ENCODE results near the gene NPEPPS. TPM values are rescaled to one million over a fixed set of nuclear protein-coding genes. Genes with fewer than 3 reads are reported as not detected.

NPEPPS gene
- polyA plus RNA-seq, 12 donors, result 120 to 210 (median 135) TPM; not detected in 1

DNA sequence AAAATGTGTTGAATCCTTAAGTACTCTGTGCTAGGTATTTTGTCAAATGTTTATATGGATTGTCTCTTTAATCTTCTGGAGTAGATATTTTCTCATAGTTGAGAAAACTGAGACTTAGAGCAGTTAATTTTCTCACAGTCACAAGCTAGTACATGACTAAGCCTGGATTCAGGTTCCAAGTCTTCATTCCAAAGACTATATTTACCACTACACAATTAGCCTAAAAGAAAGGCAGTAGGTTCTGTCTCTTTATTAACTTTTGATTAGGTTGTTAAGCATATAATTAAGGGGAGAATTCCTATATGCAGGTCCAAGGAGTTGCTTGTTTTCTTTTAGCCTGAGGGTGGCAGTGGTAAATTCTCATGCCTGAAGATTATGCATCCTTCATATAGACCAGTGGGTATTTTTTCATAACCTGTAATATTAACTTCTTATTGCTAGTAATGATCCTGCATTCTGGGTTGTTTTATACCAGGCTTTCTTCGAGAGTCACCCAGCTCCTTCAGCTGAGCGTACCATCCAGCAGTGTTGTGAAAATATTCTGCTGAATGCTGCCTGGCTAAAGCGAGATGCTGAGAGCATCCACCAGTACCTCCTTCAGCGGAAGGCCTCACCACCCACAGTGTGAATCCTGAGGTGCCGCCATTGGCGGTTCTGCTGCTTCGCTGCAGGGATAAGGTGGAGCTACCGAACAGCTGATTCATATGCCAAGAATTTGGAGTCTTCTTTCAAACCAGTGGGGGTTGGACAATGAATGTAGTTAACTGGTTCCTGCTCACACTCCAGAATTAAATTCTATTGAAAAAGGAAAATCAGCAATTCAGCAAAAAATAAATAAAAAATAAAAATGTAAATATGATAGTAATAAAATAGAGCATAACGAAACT is 90.6 kb downstream of the NPEPPS start:
- no peak for DNase-seq

- no peak for DNase-seq
Measured at GRCh38 chr17:47622180-47622549, 91.3 kb downstream of the NPEPPS start.

- no peak for DNase-seq
Measured at GRCh38 chr17:47624727-47625068, 93.8 kb downstream of the NPEPPS start.

DNA sequence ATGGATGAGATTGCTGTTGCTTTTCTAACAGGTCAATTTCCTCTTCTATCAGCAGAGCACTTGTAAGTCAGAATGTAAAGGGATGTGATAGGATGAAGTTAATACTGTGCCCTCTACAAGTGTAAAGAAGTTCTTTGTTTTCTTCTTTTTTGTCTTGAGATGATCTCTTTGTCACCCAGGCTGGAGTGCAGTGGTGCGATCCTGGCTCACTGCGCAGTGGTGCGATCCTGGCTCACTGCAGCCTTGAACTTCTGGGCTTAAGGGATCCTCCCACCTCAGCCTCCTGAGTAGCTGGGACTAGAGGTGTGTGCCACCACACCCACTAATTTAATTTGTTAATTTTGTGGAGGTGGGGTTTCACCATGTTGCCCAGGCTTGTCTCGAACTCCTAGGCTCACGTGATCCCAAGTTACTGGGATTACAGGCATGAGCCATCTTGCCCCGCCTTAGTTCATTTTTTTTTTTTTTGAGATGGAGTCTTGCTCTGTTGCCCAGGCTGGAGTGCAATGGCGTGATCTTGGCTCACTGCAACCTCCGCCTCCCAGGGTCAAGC is 97.2 kb downstream of the NPEPPS start:
- no peak for DNase-seq

DNA sequence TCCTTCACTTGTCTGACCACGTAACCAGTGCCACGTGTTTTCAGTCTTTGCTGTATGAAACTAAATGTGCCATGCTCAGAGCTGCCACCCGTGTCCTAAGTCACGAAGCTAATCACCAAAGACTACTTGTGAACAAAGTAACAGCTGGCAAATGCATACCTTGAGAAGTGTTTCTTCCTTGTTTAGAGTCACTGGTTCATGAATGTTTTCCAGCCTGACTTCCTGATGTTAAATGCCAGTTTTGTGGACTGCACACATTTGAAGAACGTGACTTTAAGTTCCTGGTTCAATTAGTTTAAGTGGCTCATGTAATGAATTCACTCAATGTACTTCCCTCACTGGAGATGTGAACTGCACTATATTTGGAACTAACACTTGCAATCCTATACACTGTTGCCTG is 98.9 kb downstream of the NPEPPS start:
- DNase-seq, result no peak

DNA sequence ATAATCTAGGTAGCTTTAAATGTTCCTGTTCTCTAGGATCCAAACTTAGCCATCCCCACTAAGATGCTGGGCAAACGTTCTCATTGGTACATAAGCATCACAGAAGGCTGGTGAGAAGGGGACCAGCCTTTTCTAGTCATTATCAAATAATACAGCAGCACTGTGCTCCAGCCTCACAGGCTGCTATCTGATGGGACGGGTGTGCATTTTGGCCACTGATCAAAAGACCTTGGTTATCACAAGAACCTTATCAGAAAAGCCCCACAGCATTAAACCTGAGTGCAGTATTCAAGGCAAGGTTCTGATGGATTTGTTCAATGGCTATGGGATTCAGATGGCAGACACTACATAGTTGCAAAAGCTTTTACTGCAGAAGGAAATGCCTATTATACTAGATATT is 99.7 kb downstream of the NPEPPS start:
- DNase-seq, result no peak

- no peak for DNase-seq
Measured at GRCh38 chr17:47632991-47633390, 102.1 kb downstream of the NPEPPS start.

- DNase-seq, result no peak
Measured at GRCh38 chr17:47633996-47634395, 103.1 kb downstream of the NPEPPS start.

- no peak for DNase-seq
Measured at GRCh38 chr17:47634870-47635269, 104.0 kb downstream of the NPEPPS start.

DNA sequence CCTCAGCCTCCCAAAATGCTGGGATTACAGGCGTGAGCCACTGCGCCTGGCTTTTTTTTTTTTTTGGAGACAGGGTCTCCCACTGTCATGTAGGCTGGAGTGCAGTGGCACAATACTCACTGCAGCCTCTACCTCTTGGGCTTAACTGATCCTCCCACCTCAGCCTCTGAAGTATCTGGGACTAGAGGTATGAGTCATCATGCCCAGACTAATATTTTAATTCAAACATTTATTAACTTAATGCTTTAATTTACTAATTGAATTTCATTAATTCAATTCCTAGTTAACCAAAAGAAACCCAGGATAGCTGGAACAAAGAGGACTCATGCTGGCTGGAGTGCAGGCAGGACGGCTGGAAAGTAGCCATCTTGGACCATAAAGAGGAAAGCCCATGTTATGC is 104.8 kb downstream of the NPEPPS start:
- DNase-seq, result no peak

DNA sequence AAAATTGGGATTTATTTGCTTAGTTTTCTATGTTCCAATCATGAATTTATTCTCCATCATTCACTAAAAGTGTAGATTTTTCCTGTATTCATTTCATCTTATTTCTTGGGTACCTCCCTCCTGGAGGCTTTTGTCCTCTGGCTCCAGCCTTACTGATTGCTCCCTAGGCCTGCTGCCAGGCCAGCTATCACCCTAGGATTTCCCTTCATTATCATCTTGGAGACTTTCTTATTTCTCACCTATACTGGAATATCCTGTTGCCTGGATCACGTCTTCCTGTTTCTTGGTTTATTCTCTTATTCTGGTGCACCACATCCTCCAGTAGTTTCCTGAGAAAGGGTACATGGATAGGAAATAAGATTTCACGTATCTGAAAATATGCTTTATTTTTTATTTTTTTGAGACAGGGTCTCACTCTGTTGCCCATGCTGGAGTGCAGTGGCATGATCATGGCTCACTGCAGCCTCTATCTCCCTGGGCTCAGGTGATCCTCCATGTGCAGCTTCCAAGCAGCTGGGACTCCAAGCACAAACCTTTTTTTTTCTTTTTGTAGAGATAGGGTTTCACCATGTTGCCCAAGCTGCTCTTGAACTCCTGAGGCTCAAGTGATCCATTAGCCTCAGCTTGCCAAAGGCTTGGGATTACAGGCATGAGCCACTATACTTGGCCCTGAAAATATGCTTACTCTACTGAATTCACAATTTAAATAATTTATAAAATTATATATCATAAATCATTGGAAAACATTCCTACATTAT is 105.5 kb downstream of the NPEPPS start:
- DNase-seq, result no peak

DNA sequence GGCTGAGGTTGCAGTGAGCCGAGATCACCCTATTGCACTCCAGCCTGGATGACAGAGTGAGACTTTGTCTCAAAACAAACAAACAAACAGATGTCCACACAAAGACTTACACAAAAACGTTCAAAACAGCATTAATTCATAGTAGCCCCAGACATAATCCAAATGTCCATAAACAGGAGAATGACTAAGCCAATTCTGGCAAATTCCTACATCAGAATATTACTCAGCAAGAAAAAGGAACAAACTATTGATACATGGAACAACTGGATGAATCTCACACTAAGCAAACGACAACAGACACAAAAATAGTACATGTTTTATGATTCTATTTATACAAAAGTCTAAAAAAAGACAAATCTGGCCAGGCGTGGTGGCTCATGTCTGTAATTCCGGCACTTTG is 108.0 kb downstream of the NPEPPS start:
- DNase-seq, result no peak

GRCh38 chr17:47640076-47640475 is 109.2 kb downstream of the NPEPPS start:
- DNase-seq, result no peak

DNA sequence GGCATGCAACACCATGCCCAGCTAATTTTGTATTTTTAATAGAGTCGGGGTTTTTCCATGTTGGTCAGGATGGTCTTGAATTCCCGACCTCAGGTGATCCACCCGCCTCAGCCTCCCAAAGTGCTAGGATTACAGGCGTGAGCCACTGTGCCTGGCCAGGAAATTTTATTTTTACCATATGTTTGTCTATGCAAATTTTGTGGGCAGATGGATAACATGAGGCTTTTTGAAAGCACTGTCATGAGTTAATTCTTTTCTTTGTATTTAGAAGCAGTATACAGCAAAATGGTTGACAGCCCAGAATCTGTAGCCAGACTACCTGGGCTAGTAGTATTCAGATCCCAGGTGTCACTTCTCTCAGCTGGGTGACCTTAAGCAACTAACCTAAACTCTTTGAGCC is 110.3 kb downstream of the NPEPPS start:
- no peak for DNase-seq

DNA sequence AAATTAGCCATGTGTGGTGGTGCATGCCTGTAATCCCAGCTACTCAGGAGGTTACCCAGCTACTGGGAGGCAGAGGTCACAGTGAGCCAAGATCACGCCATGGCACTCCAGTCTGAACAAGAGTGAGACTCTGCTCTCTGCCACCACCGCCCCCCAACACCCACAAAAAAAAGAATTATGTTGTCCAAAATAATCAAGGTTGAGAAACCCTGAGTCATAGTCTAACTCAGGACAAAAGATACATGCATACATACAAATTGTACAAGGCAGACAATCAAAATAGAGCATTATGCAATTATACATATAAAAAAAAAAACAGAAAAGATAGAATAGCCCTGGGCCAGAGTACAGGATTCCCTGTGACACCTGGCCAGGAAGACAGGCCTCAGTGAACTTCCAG is 112.2 kb downstream of the NPEPPS start:
- no peak for DNase-seq

- DNase-seq, result no peak
Measured at GRCh38 chr17:47644324-47644723, 113.4 kb downstream of the NPEPPS start.

- DNase-seq, result peak; percentile 100
Measured at GRCh38 chr17:47649153-47649971, 118.5 kb downstream of the NPEPPS start, which contains the start of gene KPNB1. TSS of gene KPNB1 (plus strand) at chr17:47649919. CDS start at chr17:47650245, 326 bp downstream.

GRCh38 chr17:47649972-47650524 is 119.1 kb downstream of the NPEPPS start:
- no peak for DNase-seq

DNA sequence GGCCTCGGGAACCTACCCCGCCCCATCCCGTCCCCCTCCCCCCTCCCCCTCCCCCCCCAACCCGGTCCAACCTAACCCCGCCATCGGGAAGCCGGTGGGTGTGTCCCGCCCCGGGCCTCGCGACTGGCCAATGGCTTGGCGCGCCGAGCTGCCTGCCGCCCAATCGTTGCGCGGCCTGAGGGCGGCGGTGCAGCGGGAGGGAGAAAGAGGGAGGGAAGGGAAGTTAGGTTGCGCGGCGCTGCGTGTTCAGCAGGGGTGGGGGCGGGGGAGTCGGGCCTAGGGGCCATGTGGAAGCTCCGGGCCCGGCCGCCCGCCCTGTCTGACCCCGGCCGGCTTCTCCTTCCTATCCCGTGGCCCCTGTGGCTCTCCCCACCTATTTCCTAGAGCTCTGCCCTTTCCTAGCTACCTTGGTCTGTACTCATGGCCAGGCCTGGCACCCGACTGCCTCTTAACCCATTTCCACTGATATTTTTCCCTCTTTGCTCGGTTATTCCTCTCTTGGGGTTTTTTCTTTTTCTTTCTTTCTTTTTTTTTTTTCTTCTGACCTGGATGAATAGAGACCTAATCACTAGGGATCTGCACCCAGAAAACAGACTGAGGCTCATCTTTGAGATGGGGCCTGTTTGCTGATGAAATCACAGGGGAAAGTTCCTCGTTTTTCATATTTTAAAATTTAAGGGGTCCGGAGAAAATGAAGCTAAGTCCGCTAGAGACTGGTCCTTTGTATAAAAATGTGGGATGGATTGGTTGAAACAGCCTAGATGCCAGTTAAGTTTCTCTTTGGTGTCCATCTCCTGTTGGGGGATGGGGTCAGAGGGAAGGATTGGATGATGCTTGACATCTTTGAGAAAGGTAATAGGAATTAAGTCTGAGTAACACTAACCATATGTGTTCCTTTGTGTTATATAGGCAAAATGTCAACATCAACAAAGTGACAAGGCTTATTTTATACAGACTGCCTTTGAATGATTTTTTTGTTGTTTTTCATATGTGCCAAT is 119.9 kb downstream of the NPEPPS start:
- peak; percentile 93 for DNase-seq

DNA sequence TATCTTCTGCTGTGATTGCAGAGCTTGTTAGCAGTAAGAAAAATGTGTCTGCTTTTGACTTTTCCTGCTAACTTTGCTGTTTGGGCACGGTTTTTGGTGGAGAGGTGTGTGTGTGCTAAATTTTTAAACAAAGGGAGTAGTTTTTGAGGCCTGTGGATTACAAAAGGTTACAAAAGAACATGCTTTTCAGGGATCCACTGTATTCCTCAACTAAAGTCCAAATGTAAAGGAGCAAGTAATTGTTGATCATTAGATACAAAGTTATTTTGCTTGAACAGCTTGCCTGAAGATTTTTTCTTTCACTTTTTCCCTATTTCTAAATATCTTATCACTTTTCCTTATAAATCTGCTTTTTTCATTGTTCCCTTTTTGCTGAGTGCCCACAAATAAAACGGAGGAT is 120.8 kb downstream of the NPEPPS start:
- DNase-seq, result no peak

Measured in muscle of arm (tissue), 12 donors.